Measurements from ENCODE around the gene NPW. TPM values are rescaled to one million over a fixed set of nuclear protein-coding genes. Genes with fewer than 3 reads are reported as not detected.

The NPW gene
- total and polyA plus RNA-seq, 9 of the 15 experiments (the other 6 are each of a cell fraction or from before 2014, with no cell fraction given) = 0.14 to 4.0 (median 2.6) TPM; not detected in 4

GRCh38 chr16:1990351-1991134 is 29.0 kb upstream of the NPW start (continued):
- TF ChIP-seq ARID1B (IDR thresholded peaks at IDR 0.05) (peak; percentile 28; the same call in 1 of the 2 replicates), CHD7 (IDR thresholded peaks at IDR 0.05; ENCODE audit: low read depth, low read length) (no peak), JUND (IDR thresholded peaks at IDR 0.05; ENCODE audit: borderline replicate concordance, low read depth, low read length) (peak; percentile 89), JUND (tag; IDR thresholded peaks at IDR 0.05; ENCODE audit: borderline replicate concordance, low read depth, low read length) (peak; percentile 75; the same call in 1 of the 3 replicates), GATA2 (CRISPR knock-in tag; IDR thresholded peaks at IDR 0.05) (no peak), MEF2D (tag; conservative IDR thresholded peaks at IDR 0.05; ENCODE audit: low read depth) (no peak), LARP7 (IDR thresholded peaks at IDR 0.05) (no peak), RBM17 (IDR thresholded peaks at IDR 0.05; ENCODE audit: borderline replicate concordance, low read depth, low read length) (no peak), PML (IDR thresholded peaks at IDR 0.05; ENCODE audit: low read length) (no peak), MAX (CRISPR knock-in tag; IDR thresholded peaks at IDR 0.05) (peak; percentile 26; the same call in 1 of the 2 replicates), CEBPG (CRISPR knock-in tag; IDR thresholded peaks at IDR 0.05) (no peak), CEBPG (tag; conservative IDR thresholded peaks at IDR 0.05 in 1 of 2, IDR thresholded peaks at IDR 0.05 in 1 of 2) (no peak), PHB (CRISPR knock-in tag; IDR thresholded peaks at IDR 0.05) (no peak), ZNF583 (CRISPR knock-in tag; IDR thresholded peaks at IDR 0.05) (no peak), ZSCAN32 (CRISPR knock-in tag; IDR thresholded peaks at IDR 0.05) (no peak), ZNF76 (CRISPR knock-in tag; IDR thresholded peaks at IDR 0.05; ENCODE audit: borderline replicate concordance) (no peak), CHD2 (IDR thresholded peaks at IDR 0.05; ENCODE audit: low read depth, low read length) (no peak), SMC3 (conservative IDR thresholded peaks at IDR 0.05; ENCODE audit: insufficient read depth, low read depth, low read length) (no peak)

Measured in K562 (cell line).